SK-N-SH treated with all-trans-retinoic acid at 6 μM for 48 hours (cell line): Measurements from ENCODE around the gene NHERF2.

Source experiments
- ESRRG ChIP-seq: fragments of 250-450 bp; sonication (Bioruptor Pico); IDR thresholded peaks from 2 replicates; pipeline ENCODE4 v1.6.1; 2021; ENCODE audit warnings: mild to moderate bottlenecking
- GLIS3 ChIP-seq: fragments of 250-450 bp; sonication (Bioruptor Pico); IDR thresholded peaks from 2 replicates; pipeline ENCODE4 v1.5.0; 2020; ENCODE audit warnings: mild to moderate bottlenecking, moderate library complexity
- PPARA ChIP-seq: fragments of 250-450 bp; sonication (Bioruptor Pico); IDR thresholded peaks from 2 replicates; pipeline ENCODE4 v1.5.0; 2020; ENCODE audit warnings: mild to moderate bottlenecking, borderline replicate concordance
- RARB ChIP-seq: fragments of 250-450 bp; sonication (Bioruptor Pico); IDR thresholded peaks from 2 replicates; pipeline ENCODE4 v1.8.0; 2021; ENCODE audit warnings: mild to moderate bottlenecking, moderate library complexity
- TOX ChIP-seq: fragments of 250-450 bp; sonication (Bioruptor Pico); IDR thresholded peaks from 2 replicates; pipeline ENCODE4 v1.8.0; 2021; ENCODE audit warnings: mild to moderate bottlenecking, moderate library complexity, borderline replicate concordance
- ZC3H10 ChIP-seq: fragments of 250-450 bp; sonication (Bioruptor Pico); IDR thresholded peaks from 2 replicates; pipeline ENCODE4 v1.5.1; 2021; ENCODE audit warnings: mild to moderate bottlenecking, moderate library complexity
- ZFP3 ChIP-seq: fragments of 250-450 bp; sonication (Bioruptor Pico); IDR thresholded peaks from 2 replicates; pipeline ENCODE4 v1.5.0; 2020; ENCODE audit warnings: mild to moderate bottlenecking, moderate library complexity
- ZFP30 ChIP-seq: fragments of 450-650 bp; formaldehyde crosslinking; IDR thresholded peaks from 2 replicates; pipeline ENCODE4 v1.5.0; 2022; ENCODE audit warnings: mild to moderate bottlenecking, moderate library complexity
- ZNF565 ChIP-seq: fragments of 450-650 bp; formaldehyde crosslinking; conservative IDR thresholded peaks from 2 replicates; pipeline ENCODE4 v1.5.0; 2020; ENCODE audit warnings: low read depth, mild to moderate bottlenecking, moderate library complexity
- ZNF70 ChIP-seq: fragments of 450-650 bp; formaldehyde crosslinking; IDR thresholded peaks from 2 replicates; pipeline ENCODE4 v1.5.0; 2020; ENCODE audit warnings: mild to moderate bottlenecking, moderate library complexity
- ZNF8 ChIP-seq: fragments of 450-650 bp; formaldehyde crosslinking; IDR thresholded peaks from 2 replicates; pipeline ENCODE4 v1.5.0; 2020; ENCODE audit warnings: mild to moderate bottlenecking, moderate library complexity
- TF ChIP-seq, protein P1 (sequence below): fragments of 250-450 bp; sonication (Bioruptor Pico); IDR thresholded peaks from 2 replicates; pipeline ENCODE4 v1.5.1; 2021; ENCODE audit warnings: mild to moderate bottlenecking, moderate library complexity
- TF ChIP-seq, protein P2 (sequence below): fragments of 250-450 bp; sonication (Bioruptor Pico); IDR thresholded peaks from 2 replicates; pipeline ENCODE4 v1.5.1; 2020; ENCODE audit warnings: low read depth, mild to moderate bottlenecking, moderate library complexity
- TF ChIP-seq, protein P3 (sequence below): fragments of 250-450 bp; sonication (Bioruptor Pico); IDR thresholded peaks from 2 replicates; pipeline ENCODE4 v1.5.0; 2020; ENCODE audit warnings: mild to moderate bottlenecking, moderate library complexity

DNA sequence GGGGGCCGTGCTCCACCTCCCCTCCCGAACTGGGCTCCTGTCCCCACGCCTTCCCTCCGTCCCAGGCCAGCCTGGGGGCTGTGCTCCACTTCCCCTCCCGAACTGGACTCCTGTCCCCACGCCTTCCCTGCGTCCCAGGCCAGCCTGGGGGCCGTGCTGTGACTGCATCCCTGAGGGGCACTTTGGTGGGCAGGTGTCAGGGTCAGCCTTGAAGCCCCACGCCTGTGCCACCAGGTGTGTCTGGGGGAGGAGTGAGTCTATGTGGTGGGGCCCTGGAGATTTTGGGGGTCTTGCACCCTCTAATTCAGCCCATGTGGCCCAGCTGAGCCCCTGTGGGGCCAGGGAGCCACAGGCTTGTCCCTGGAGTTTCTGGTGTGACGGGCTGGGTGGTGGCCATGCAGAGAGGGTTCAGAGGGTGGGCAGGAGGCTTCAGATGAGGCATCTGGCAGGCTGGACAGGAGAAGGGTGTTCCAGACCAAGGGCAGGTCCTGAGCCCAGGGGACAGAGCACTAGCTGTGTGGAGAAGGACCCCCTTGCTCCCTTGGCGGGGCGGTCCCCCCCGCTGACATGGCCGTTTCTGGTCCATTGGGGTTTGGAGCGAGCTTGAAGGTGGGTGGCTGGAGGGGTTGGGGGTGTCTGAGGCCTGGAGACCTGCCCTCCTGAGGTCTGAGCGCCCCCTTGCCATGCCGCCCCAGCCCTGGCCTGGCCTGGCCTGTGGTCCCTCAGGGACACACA, 8.2 kb downstream of the NHERF2 start:
- TF ChIP-seq ESRRG (CRISPR knock-in tag) (no peak), TOX (CRISPR knock-in tag) (no peak), PPARA (CRISPR knock-in tag) (no peak), GLIS3 (CRISPR knock-in tag) (no peak), ZNF70 (CRISPR knock-in tag) (no peak), ZNF8 (CRISPR knock-in tag) (no peak), RARB (no peak), ZFP30 (CRISPR knock-in tag) (no peak), ZNF565 (CRISPR knock-in tag) (no peak), ZC3H10 (no peak), ZFP3 (CRISPR knock-in tag) (no peak)
- TF ChIP-seq, protein P1, sequence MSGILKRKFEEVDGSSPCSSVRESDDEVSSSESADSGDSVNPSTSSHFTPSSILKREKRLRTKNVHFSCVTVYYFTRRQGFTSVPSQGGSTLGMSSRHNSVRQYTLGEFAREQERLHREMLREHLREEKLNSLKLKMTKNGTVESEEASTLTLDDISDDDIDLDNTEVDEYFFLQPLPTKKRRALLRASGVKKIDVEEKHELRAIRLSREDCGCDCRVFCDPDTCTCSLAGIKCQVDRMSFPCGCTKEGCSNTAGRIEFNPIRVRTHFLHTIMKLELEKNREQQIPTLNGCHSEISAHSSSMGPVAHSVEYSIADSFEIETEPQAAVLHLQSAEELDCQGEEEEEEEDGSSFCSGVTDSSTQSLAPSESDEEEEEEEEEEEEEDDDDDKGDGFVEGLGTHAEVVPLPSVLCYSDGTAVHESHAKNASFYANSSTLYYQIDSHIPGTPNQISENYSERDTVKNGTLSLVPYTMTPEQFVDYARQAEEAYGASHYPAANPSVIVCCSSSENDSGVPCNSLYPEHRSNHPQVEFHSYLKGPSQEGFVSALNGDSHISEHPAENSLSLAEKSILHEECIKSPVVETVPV (CRISPR knock-in tag), result no peak
- TF ChIP-seq, protein P2, sequence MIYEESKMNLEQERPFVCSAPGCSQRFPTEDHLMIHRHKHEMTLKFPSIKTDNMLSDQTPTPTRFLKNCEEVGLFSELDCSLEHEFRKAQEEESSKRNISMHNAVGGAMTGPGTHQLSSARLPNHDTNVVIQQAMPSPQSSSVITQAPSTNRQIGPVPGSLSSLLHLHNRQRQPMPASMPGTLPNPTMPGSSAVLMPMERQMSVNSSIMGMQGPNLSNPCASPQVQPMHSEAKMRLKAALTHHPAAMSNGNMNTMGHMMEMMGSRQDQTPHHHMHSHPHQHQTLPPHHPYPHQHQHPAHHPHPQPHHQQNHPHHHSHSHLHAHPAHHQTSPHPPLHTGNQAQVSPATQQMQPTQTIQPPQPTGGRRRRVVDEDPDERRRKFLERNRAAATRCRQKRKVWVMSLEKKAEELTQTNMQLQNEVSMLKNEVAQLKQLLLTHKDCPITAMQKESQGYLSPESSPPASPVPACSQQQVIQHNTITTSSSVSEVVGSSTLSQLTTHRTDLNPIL (CRISPR knock-in tag), result no peak
- TF ChIP-seq, protein P3, sequence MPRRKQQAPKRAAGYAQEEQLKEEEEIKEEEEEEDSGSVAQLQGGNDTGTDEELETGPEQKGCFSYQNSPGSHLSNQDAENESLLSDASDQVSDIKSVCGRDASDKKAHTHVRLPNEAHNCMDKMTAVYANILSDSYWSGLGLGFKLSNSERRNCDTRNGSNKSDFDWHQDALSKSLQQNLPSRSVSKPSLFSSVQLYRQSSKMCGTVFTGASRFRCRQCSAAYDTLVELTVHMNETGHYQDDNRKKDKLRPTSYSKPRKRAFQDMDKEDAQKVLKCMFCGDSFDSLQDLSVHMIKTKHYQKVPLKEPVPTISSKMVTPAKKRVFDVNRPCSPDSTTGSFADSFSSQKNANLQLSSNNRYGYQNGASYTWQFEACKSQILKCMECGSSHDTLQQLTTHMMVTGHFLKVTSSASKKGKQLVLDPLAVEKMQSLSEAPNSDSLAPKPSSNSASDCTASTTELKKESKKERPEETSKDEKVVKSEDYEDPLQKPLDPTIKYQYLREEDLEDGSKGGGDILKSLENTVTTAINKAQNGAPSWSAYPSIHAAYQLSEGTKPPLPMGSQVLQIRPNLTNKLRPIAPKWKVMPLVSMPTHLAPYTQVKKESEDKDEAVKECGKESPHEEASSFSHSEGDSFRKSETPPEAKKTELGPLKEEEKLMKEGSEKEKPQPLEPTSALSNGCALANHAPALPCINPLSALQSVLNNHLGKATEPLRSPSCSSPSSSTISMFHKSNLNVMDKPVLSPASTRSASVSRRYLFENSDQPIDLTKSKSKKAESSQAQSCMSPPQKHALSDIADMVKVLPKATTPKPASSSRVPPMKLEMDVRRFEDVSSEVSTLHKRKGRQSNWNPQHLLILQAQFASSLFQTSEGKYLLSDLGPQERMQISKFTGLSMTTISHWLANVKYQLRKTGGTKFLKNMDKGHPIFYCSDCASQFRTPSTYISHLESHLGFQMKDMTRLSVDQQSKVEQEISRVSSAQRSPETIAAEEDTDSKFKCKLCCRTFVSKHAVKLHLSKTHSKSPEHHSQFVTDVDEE (CRISPR knock-in tag), result no peak
